LNCaP clone FGC (cell line): Measurements from ENCODE around the gene MAST4.

Experiments used
- DNase-seq: peaks from one replicate; pipeline ENCODE4 v3.0.0-alpha.2; 2011; ENCODE audit warnings: low read depth
- H3K4me3 ChIP-seq: 2 replicates; pipeline ENCODE4 v1.5.1; 2011; ENCODE audit warnings: mild to moderate bottlenecking, low read depth, low read length, control low read depth
- CTCF ChIP-seq: IDR thresholded peaks from 2 replicates; pipeline ENCODE4 v1.5.1; 2012; ENCODE audit warnings: mild to moderate bottlenecking; ENCODE audit not compliant: control insufficient read depth, insufficient read depth; ENCODE audit errors: extremely low read depth

MAST4 gene

GRCh38 chr5:66652818-66653217 lies 56.6 kb downstream of the MAST4 start:
- no peak for DNase-seq
- no peak for TF ChIP-seq CTCF
- no peak overlapping the region for H3K4me3 ChIP-seq

- TF ChIP-seq CTCF = no peak
- no peak for DNase-seq
- H3K4me3 ChIP-seq = no peak overlapping the region
Measured at GRCh38 chr5:66653325-66653724, 57.1 kb downstream of the MAST4 start.

GRCh38 chr5:66655395-66656324 lies 59.5 kb downstream of the MAST4 start:
- no peak for TF ChIP-seq CTCF
- DNase-seq = no peak
- H3K4me3 ChIP-seq = no peak overlapping the region

GRCh38 chr5:66658516-66658915 lies 62.3 kb downstream of the MAST4 start:
- H3K4me3 ChIP-seq = no peak overlapping the region
- no peak for TF ChIP-seq CTCF
- no peak for DNase-seq

GRCh38 chr5:66659780-66660179 lies 63.6 kb downstream of the MAST4 start:
- no peak for TF ChIP-seq CTCF
- no peak for DNase-seq
- H3K4me3 ChIP-seq = no peak overlapping the region

GRCh38 chr5:66660396-66660795 lies 64.2 kb downstream of the MAST4 start:
- no peak for TF ChIP-seq CTCF
- DNase-seq = no peak
- H3K4me3 ChIP-seq = no peak overlapping the region

GRCh38 chr5:66661149-66661548 lies 65.0 kb downstream of the MAST4 start:
- no peak for TF ChIP-seq CTCF
- no peak overlapping the region for H3K4me3 ChIP-seq
- no peak for DNase-seq
